Measurements from ENCODE around the gene OGT. TPM values are rescaled to one million over a fixed set of nuclear protein-coding genes. Genes with fewer than 3 reads are reported as not detected.
"Not testable (repeated sequence)": the region's sequence is repeated elsewhere in the genome, so short reads cannot be mapped to it uniquely, and the experiment has no call there.

The OGT gene
- total RNA-seq, 4 donors from 2014 or later, result 49.6 to 156 (median 88.8) TPM

DNA sequence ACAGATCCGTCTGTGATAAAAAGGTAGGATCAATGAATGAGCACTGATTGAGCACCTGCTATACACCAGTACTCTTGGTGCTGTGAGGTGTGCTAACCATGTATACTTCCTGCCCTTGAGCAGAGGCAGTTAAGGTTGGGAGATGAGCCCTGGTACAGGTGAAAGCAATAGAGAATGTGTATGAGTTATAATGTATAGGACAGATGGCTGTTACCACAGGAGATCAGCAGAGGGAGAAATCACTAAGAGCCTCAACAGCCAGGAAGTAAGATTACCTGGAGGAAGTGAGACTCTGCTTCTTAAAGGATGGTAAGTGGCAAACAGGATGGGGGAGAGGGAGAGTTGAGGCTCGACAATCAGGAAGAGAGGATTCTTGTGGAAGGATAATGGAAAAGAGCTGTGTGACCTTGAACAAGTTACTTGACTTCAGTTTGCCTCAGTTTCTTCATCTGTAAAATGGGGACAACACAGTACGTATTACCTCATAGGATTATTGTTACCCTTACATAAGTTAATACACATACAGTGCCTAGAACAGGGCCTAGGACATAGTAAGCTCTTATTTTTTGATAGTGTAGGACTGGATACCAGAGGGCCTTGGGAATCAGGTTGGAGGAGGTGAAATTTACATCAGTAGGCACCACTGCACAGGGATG, 76.3 kb downstream of the OGT start:
- no peak for ATAC-seq
- TF ChIP-seq, protein P1, sequence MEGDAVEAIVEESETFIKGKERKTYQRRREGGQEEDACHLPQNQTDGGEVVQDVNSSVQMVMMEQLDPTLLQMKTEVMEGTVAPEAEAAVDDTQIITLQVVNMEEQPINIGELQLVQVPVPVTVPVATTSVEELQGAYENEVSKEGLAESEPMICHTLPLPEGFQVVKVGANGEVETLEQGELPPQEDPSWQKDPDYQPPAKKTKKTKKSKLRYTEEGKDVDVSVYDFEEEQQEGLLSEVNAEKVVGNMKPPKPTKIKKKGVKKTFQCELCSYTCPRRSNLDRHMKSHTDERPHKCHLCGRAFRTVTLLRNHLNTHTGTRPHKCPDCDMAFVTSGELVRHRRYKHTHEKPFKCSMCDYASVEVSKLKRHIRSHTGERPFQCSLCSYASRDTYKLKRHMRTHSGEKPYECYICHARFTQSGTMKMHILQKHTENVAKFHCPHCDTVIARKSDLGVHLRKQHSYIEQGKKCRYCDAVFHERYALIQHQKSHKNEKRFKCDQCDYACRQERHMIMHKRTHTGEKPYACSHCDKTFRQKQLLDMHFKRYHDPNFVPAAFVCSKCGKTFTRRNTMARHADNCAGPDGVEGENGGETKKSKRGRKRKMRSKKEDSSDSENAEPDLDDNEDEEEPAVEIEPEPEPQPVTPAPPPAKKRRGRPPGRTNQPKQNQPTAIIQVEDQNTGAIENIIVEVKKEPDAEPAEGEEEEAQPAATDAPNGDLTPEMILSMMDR (IDR thresholded peaks at IDR 0.05), result no peak
- TF ChIP-seq POLR2A (IDR thresholded peaks at IDR 0.05) (no peak), POLR2AphosphoS5 (IDR thresholded peaks at IDR 0.05) (no peak), EP300 (IDR thresholded peaks at IDR 0.05) (no peak)
- Histone ChIP-seq H3K4me1 (no peaks in the 10 kb centered on the region), H3K27me3 (no peaks in the 10 kb centered on the region), H3K27ac (no peak overlapping the region), H3K9me3 (no peaks in the 10 kb centered on the region), H3K36me3 (peaks cover 0 to 93% of the 10 kb centered on the region in 2 donors), H3K4me3 (no peak overlapping the region)
- WGBS, 2 donors (ENCODE audit: low coverage in 1 of 2), result 91 to 93% methylated on average over 3 of the region's 3 CpGs

- not testable (repeated sequence) for H3K27ac ChIP-seq, H3K4me3 ChIP-seq, H3K4me1 ChIP-seq, ATAC-seq, H3K9me3 ChIP-seq, H3K27me3 ChIP-seq
- WGBS, 2 donors (ENCODE audit: low coverage in 1 of 2), result 77 to 93% methylated on average over 3 to 4 of the region's 9 CpGs
- H3K36me3 ChIP-seq, result peaks cover 0 to 69% of the 10 kb centered on the region in 2 donors
These were observed 78.8 kb downstream of the OGT start for GRCh38 chrX:71611736-71612135.

DNA sequence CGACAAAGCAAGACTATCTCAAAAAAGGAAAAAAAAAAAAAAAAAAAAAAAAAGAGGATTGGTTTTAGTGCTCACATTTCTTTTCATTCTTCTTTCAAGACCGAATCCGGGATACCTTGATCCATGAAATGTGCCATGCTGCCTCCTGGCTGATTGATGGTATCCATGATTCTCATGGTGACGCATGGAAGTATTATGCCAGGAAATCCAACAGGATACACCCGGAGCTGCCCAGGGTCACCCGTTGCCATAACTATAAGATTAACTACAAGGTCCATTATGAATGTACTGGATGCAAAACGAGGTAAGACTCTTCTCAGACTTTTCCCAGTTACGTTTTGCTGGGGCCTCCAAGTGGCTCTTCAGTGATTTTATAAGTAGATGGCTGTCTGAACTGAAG, 79.4 kb downstream of the OGT start:
- Histone ChIP-seq H3K4me1 (no peaks in the 10 kb centered on the region), H3K36me3 (peaks cover 0 to 64% of the 10 kb centered on the region in 2 donors), H3K4me3 (no peak overlapping the region), H3K9me3 (no peaks in the 10 kb centered on the region), H3K27me3 (no peaks in the 10 kb centered on the region), H3K27ac (no peak overlapping the region)
- 71 to 78% methylated on average over 7 of the region's 8 CpGs for WGBS, 2 donors (ENCODE audit: low coverage in 1 of 2)
- no peak for ATAC-seq
- TF ChIP-seq, protein P1 (IDR thresholded peaks at IDR 0.05), result no peak
- no peak for TF ChIP-seq EP300 (IDR thresholded peaks at IDR 0.05)
- no peak for TF ChIP-seq POLR2A (IDR thresholded peaks at IDR 0.05)
- TF ChIP-seq POLR2AphosphoS5 (IDR thresholded peaks at IDR 0.05), result no peak

DNA sequence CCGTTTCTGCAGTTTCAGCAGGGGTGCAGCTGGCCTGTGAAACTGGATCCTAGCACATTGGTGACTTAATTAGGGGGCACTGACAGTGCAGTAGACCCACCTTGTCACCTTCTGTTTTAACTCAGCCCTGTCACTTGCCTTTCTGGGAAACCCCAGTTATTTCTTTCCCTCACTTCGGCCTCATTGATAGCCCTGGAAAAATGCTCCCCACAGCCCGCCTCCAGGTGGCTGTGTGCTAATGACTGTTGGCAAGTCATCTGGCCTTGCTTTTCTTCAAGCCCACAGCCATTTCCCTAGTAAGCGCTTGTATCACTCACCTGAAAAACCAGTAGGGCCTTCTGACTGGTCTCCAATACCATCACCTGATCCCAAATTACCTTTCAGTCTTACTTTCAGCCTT, 82.2 kb downstream of the OGT start:
- 89 to 100% methylated on average over 1 to 3 of the region's 4 CpGs for WGBS, 2 donors (ENCODE audit: low coverage in 1 of 2)
- no peaks in the 10 kb centered on the region for H3K4me1 ChIP-seq
- H3K36me3 ChIP-seq, result peaks cover 0 to 38% of the 10 kb centered on the region in 2 donors
- TF ChIP-seq, protein P1 (IDR thresholded peaks at IDR 0.05), result no peak
- TF ChIP-seq EP300 (IDR thresholded peaks at IDR 0.05) (no peak), POLR2A (IDR thresholded peaks at IDR 0.05) (no peak), POLR2AphosphoS5 (IDR thresholded peaks at IDR 0.05) (no peak)
- no peak overlapping the region for H3K4me3 ChIP-seq
- no peak for ATAC-seq
- no peaks in the 10 kb centered on the region for H3K9me3 ChIP-seq
- no peak overlapping the region for H3K27ac ChIP-seq
- H3K27me3 ChIP-seq, result no peaks in the 10 kb centered on the region

DNA sequence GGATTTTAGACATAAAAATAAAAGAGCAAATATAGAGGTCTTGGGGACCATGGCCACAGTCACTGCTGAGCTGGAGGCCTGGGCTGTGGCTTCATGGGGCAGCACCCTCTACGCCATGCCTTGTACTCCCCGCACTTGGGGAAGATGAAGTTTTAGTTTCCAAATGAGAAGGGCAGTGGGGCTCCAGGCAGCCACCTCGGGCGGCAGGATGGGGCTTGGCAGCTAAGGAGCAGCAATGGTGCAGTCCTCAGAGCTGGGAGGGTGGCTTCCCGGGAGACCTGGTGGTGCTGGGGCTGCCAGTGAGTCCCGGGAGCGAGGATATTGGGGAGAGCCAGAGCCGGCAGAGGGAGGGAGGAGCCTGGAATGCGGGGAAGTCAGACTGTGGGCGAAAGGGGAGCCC, 83.0 kb downstream of the OGT start:
- WGBS, 2 donors (ENCODE audit: low coverage in 1 of 2), result 60% methylated on average over 1 of the region's 10 CpGs; no CpG with 5 or more reads in 1 of the 2 donors
- Histone ChIP-seq H3K27ac (no peak overlapping the region), H3K36me3 (peaks cover 0 to 29% of the 10 kb centered on the region in 2 donors), H3K9me3 (no peaks in the 10 kb centered on the region), H3K27me3 (no peaks in the 10 kb centered on the region), H3K4me3 (no peak overlapping the region), H3K4me1 (no peaks in the 10 kb centered on the region)
- no peak for ATAC-seq
- TF ChIP-seq POLR2A (IDR thresholded peaks at IDR 0.05) (no peak), POLR2AphosphoS5 (IDR thresholded peaks at IDR 0.05) (no peak), EP300 (IDR thresholded peaks at IDR 0.05) (no peak)
- TF ChIP-seq, protein P1 (IDR thresholded peaks at IDR 0.05), result no peak

Data from gastroesophageal sphincter (tissue), 4 donors.